ENCODE results near the gene ARFGAP3.

DNA sequence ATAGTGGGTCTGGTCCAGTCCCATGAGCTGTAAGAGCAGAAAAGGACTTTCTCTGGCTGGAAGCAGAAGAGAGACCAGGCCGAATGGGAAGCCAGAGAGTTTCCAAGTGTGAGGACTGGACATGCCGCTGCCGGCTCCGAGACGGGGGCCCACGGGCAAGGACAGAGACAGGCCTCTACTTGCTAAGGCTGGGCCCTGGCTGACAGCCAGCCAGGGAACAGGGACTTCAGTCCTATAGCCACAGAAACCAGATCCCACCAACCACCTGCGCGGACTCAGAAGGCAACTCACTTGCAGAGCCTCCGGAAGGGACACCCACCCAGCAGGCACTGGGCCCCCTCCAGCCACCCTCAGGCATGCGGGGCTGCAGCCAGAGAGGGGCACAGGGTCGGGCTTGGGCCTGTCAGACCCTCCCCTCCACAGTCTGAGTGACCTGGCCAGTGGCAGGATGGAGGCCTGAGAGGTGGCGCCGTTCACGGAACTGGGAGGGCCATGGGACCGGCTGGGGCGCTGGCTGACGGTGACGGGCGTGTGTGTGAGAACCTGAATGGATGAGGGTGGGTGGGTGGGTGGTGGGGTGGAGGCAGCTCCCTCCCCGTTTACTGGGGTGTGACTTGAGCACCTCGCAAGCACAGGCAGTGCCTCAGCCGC is 88.6 kb downstream of the ARFGAP3 start:
- no peak for TF ChIP-seq POLR2AphosphoS5 (IDR thresholded peaks at IDR 0.05; ENCODE audit: low read depth, low read length)
- TF ChIP-seq, protein P1, sequence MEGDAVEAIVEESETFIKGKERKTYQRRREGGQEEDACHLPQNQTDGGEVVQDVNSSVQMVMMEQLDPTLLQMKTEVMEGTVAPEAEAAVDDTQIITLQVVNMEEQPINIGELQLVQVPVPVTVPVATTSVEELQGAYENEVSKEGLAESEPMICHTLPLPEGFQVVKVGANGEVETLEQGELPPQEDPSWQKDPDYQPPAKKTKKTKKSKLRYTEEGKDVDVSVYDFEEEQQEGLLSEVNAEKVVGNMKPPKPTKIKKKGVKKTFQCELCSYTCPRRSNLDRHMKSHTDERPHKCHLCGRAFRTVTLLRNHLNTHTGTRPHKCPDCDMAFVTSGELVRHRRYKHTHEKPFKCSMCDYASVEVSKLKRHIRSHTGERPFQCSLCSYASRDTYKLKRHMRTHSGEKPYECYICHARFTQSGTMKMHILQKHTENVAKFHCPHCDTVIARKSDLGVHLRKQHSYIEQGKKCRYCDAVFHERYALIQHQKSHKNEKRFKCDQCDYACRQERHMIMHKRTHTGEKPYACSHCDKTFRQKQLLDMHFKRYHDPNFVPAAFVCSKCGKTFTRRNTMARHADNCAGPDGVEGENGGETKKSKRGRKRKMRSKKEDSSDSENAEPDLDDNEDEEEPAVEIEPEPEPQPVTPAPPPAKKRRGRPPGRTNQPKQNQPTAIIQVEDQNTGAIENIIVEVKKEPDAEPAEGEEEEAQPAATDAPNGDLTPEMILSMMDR (IDR thresholded peaks at IDR 0.05), result no peak
